Ishikawa (cell line): ENCODE results near the gene FOXK1.

ENCODE experiments used
- CEBPB ChIP-seq: IDR thresholded peaks from 2 replicates; pipeline ENCODE4 v1.6.1; 2012
- CREB1 ChIP-seq: IDR thresholded peaks from 2 replicates; pipeline ENCODE4 v1.6.1; 2012; ENCODE audit warnings: low read depth
- EGR1 ChIP-seq: IDR thresholded peaks from 2 replicates; pipeline ENCODE4 v1.6.1; 2012
- EP300 ChIP-seq: IDR thresholded peaks from 2 replicates; pipeline ENCODE4 v1.6.1; 2012; ENCODE audit warnings: borderline replicate concordance
- NFIC ChIP-seq: IDR thresholded peaks from 2 replicates; pipeline ENCODE4 v1.6.1; 2012
- RAD21 ChIP-seq: IDR thresholded peaks from 2 replicates; pipeline ENCODE4 v1.6.1; 2012; ENCODE audit warnings: low read depth
- TAF1 ChIP-seq: IDR thresholded peaks from 2 replicates; pipeline ENCODE4 v1.6.1; 2012; ENCODE audit warnings: low read depth, mild to moderate bottlenecking
- TCF12 ChIP-seq: IDR thresholded peaks from 2 replicates; pipeline ENCODE4 v1.6.1; 2012; ENCODE audit warnings: low read depth
- TEAD4 ChIP-seq: IDR thresholded peaks from 2 replicates; pipeline ENCODE4 v1.6.1; 2012
- USF1 ChIP-seq: IDR thresholded peaks from 2 replicates; pipeline ENCODE4 v1.6.1; 2012
- YY1 ChIP-seq: IDR thresholded peaks from 2 replicates; pipeline ENCODE4 v1.6.1; 2012; ENCODE audit warnings: low read depth
- ZBTB7A ChIP-seq: IDR thresholded peaks from 2 replicates; pipeline ENCODE4 v1.6.1; 2012; ENCODE audit warnings: low read depth
- TF ChIP-seq, protein P1 (sequence below): IDR thresholded peaks from 2 replicates; pipeline ENCODE4 v1.6.1; 2012; ENCODE audit warnings: low read depth, mild to moderate bottlenecking
- TF ChIP-seq, protein P2 (sequence below): IDR thresholded peaks from 2 replicates; pipeline ENCODE4 v1.6.1; 2012

DNA sequence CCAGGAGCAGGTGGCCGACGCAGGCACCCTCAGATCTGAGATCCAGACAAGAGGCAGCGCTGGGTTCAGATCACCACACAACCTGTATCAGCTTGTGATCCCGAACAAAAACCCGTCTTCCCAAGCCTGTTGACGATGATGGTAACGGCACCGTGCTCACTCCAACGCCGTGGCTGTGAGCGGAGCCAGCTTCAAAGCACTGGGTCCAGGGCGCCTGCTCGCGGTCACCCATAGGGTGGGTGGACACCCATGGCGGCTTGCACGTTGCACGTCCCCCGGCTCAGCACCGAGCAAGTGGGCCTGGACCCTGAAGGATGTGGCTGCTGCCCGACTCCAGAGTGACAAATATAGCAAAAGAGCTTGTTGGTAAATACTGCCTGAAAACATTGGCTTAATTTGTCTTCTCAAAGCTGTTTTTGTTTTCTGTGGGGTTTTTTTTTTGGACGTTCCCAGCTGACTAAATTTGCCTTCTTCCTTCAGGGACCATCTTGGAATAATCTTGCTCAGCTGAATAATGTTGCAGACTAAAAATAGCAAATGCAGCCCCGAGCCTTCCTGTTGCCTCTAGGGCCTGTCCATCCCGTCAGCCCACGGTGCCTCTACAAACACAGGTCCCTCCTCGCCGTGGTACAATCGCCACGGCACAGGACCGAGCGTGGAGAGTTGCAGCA is 41.0 kb downstream of the FOXK1 start:
- no peak for TF ChIP-seq TAF1
- TF ChIP-seq EP300 = no peak
- TF ChIP-seq NFIC = no peak
- TF ChIP-seq, protein P1, sequence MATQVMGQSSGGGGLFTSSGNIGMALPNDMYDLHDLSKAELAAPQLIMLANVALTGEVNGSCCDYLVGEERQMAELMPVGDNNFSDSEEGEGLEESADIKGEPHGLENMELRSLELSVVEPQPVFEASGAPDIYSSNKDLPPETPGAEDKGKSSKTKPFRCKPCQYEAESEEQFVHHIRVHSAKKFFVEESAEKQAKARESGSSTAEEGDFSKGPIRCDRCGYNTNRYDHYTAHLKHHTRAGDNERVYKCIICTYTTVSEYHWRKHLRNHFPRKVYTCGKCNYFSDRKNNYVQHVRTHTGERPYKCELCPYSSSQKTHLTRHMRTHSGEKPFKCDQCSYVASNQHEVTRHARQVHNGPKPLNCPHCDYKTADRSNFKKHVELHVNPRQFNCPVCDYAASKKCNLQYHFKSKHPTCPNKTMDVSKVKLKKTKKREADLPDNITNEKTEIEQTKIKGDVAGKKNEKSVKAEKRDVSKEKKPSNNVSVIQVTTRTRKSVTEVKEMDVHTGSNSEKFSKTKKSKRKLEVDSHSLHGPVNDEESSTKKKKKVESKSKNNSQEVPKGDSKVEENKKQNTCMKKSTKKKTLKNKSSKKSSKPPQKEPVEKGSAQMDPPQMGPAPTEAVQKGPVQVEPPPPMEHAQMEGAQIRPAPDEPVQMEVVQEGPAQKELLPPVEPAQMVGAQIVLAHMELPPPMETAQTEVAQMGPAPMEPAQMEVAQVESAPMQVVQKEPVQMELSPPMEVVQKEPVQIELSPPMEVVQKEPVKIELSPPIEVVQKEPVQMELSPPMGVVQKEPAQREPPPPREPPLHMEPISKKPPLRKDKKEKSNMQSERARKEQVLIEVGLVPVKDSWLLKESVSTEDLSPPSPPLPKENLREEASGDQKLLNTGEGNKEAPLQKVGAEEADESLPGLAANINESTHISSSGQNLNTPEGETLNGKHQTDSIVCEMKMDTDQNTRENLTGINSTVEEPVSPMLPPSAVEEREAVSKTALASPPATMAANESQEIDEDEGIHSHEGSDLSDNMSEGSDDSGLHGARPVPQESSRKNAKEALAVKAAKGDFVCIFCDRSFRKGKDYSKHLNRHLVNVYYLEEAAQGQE = no peak
- TF ChIP-seq CEBPB = no peak
- no peak for TF ChIP-seq CREB1
- TF ChIP-seq RAD21 = no peak
- TF ChIP-seq, protein P2, sequence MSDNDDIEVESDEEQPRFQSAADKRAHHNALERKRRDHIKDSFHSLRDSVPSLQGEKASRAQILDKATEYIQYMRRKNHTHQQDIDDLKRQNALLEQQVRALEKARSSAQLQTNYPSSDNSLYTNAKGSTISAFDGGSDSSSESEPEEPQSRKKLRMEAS = no peak
- TF ChIP-seq ZBTB7A = no peak
- no peak for TF ChIP-seq TCF12
- no peak for TF ChIP-seq YY1
- TF ChIP-seq EGR1 = no peak
- no peak for TF ChIP-seq TEAD4
- no peak for TF ChIP-seq USF1
